Measurements from ENCODE around the gene CSMD2.

DNA sequence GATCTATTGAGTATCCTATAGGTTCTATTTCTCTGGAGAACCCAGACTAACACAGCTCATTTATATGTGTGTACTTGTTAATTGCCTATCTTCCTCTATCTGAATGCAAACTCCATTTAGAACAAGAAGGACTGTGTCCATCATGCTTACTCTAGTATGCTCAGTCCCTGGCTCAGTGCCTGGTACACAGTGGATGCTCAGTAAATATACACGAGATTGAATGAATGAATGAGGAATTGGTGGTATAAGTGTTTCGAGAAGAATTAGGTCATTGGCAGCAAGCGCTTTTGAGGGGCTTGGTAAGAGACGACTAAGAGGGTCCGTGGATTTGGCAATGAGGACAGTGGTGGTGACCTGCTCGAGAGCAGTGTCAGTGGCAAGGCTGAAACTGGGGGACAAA, 112.5 kb downstream of the CSMD2 start:
- TF ChIP-seq POLR2AphosphoS5 (IDR thresholded peaks at IDR 0.05; ENCODE audit: low read depth, low read length), result no peak
- TF ChIP-seq POLR2A (IDR thresholded peaks at IDR 0.05; ENCODE audit: low read depth, low read length), result no peak

Data from GM12892 (cell line).